Hematopoietic multipotent progenitor cell treated with erythropoietin and hydrocortisone succinate and interleukin-3 and kit ligand, for 17 days (in vitro differentiated cells): ENCODE results near the gene ADARB2.

Experiments used
- DNase-seq: peaks from one replicate; pipeline ENCODE4 v3.0.0-alpha.2; 2015; ENCODE audit warnings: low spot score

The ADARB2 gene

GRCh38 chr10:1612908-1613307, 124.4 kb downstream of the ADARB2 start:
- no peak for DNase-seq

- no peak for DNase-seq
Measured at GRCh38 chr10:1611936-1612550, 125.3 kb downstream of the ADARB2 start.

GRCh38 chr10:1610986-1611770, 126.1 kb downstream of the ADARB2 start:
- no peak for DNase-seq

GRCh38 chr10:1609648-1609970, 127.7 kb downstream of the ADARB2 start:
- no peak for DNase-seq

- DNase-seq: no peak
Measured at GRCh38 chr10:1608851-1609647, 128.3 kb downstream of the ADARB2 start.

GRCh38 chr10:1608408-1608807, 128.9 kb downstream of the ADARB2 start:
- DNase-seq: no peak

GRCh38 chr10:1607466-1607865, 129.9 kb downstream of the ADARB2 start:
- DNase-seq: no peak

- DNase-seq: no peak
Measured at GRCh38 chr10:1605999-1606940, 131.1 kb downstream of the ADARB2 start.

GRCh38 chr10:1605121-1605520, 132.2 kb downstream of the ADARB2 start:
- DNase-seq: no peak

GRCh38 chr10:1604246-1604645, 133.1 kb downstream of the ADARB2 start:
- no peak for DNase-seq

GRCh38 chr10:1603181-1603580, 134.1 kb downstream of the ADARB2 start:
- no peak for DNase-seq

- DNase-seq: no peak
Measured at GRCh38 chr10:1602037-1602484, 135.3 kb downstream of the ADARB2 start.

- DNase-seq: no peak
Measured at GRCh38 chr10:1601406-1601805, 135.9 kb downstream of the ADARB2 start.

- DNase-seq: no peak
Measured at GRCh38 chr10:1600861-1601260, 136.5 kb downstream of the ADARB2 start.

GRCh38 chr10:1598393-1599153, 138.8 kb downstream of the ADARB2 start:
- no peak for DNase-seq

- no peak for DNase-seq
Measured at GRCh38 chr10:1597370-1598146, 139.8 kb downstream of the ADARB2 start.

GRCh38 chr10:1596482-1597099, 140.7 kb downstream of the ADARB2 start:
- no peak for DNase-seq

GRCh38 chr10:1595726-1596125, 141.6 kb downstream of the ADARB2 start:
- DNase-seq: no peak

GRCh38 chr10:1595242-1595600, 142.1 kb downstream of the ADARB2 start:
- DNase-seq: no peak
